DOHH2 (cell line): ENCODE results near the gene RAD51B.

Source experiments
- H3F3A ChIP-seq: fragments of 200-600 bp; sonication (generic), shearing (Covaris generic); 2 replicates; pipeline ENCODE4 v1.6.0; 2016; ENCODE audit warnings: antibody characterized with exemption, mild to moderate bottlenecking; ENCODE audit not compliant: control insufficient read depth, insufficient read depth
- H3K27ac ChIP-seq: fragments of 200-600 bp; sonication (generic); 2 replicates; pipeline ENCODE4 v1.5.1; 2014; ENCODE audit warnings: low read depth, mild to moderate bottlenecking, low read length, moderate library complexity
- H3K27me3 ChIP-seq: fragments of 200-600 bp; sonication (generic); 2 replicates; pipeline ENCODE4 v1.6.1; 2014; ENCODE audit warnings: mild to moderate bottlenecking, low read length, mixed read lengths; ENCODE audit not compliant: control insufficient read depth
- H3K36me3 ChIP-seq: fragments of 200-600 bp; sonication (generic); 2 replicates; pipeline ENCODE4 v1.6.1; 2014; ENCODE audit warnings: mild to moderate bottlenecking, low read length, moderate library complexity, mixed read lengths; ENCODE audit not compliant: control insufficient read depth
- H3K4me1 ChIP-seq: fragments of 200-600 bp; sonication (generic); 2 replicates; pipeline ENCODE4 v1.6.1; 2014; ENCODE audit warnings: mild to moderate bottlenecking, low read length, mixed read lengths; ENCODE audit not compliant: control insufficient read depth
- H3K4me2 ChIP-seq: fragments of 200-600 bp; sonication (generic); 2 replicates; pipeline ENCODE4 v1.6.0; 2014; ENCODE audit warnings: mild to moderate bottlenecking, low read length, moderate library complexity
- H3K4me3 ChIP-seq: fragments of 200-600 bp; sonication (generic); 2 replicates; pipeline ENCODE4 v1.5.1; 2014; ENCODE audit warnings: mild to moderate bottlenecking, low read length, mixed read lengths
- H3K79me2 ChIP-seq: fragments of 200-600 bp; sonication (generic); 2 replicates; pipeline ENCODE4 v1.6.1; 2014; ENCODE audit warnings: mild to moderate bottlenecking, low read length, mixed read lengths; ENCODE audit not compliant: control insufficient read depth
- H3K9me2 ChIP-seq: fragments of 200-600 bp; sonication (generic); replicated peaks from 2 replicates; pipeline ENCODE4 v1.6.1; 2014; ENCODE audit warnings: mild to moderate bottlenecking, low read length, mixed read lengths; ENCODE audit not compliant: control insufficient read depth
- H3K9me3 ChIP-seq: fragments of 200-600 bp; sonication (generic); 2 replicates; pipeline ENCODE4 v1.6.1; 2014; ENCODE audit warnings: antibody characterized with exemption, low read length, mixed read lengths; ENCODE audit not compliant: control insufficient read depth, insufficient read depth
- H4K20me1 ChIP-seq: fragments of 200-600 bp; sonication (generic); 2 replicates; pipeline ENCODE4 v1.6.0; 2014; ENCODE audit warnings: low read depth, mild to moderate bottlenecking, antibody characterized with exemption, low read length, moderate library complexity; ENCODE audit not compliant: control insufficient read depth, insufficient read depth
- EZH2phosphoT487 ChIP-seq: fragments of 200-600 bp; sonication (generic); IDR thresholded peaks from 2 replicates; pipeline ENCODE4 v1.6.1; 2017; ENCODE audit warnings: borderline replicate concordance, mild to moderate bottlenecking, antibody characterized with exemption, low read length, moderate library complexity, mixed read lengths
- TF ChIP-seq, protein P1 (sequence below): fragments of 200-600 bp; sonication (generic); IDR thresholded peaks from one replicate; pipeline ENCODE4 v1.5.1; 2014; ENCODE audit warnings: antibody characterized with exemption, mild to moderate bottlenecking, low read depth, low read length; ENCODE audit not compliant: poor library complexity, severe bottlenecking

The RAD51B gene

GRCh38 chr14:68657300-68658028 lies 837.9 kb downstream of the RAD51B start:
- Histone ChIP-seq H3K27ac (no peak overlapping the region), H3K36me3 (no peaks in the 10 kb centered on the region), H3K79me2 (no peaks in the 10 kb centered on the region), H3F3A (no peaks in the 10 kb centered on the region), H3K9me3 (no peaks in the 10 kb centered on the region), H3K27me3 (no peaks in the 10 kb centered on the region), H3K9me2 (no peaks in the 10 kb centered on the region), H3K4me2 (no peak overlapping the region), H3K4me1 (no peaks in the 10 kb centered on the region), H3K4me3 (no peak overlapping the region), H4K20me1 (no peaks in the 10 kb centered on the region)
- TF ChIP-seq EZH2phosphoT487, result no peak
- TF ChIP-seq, protein P1, sequence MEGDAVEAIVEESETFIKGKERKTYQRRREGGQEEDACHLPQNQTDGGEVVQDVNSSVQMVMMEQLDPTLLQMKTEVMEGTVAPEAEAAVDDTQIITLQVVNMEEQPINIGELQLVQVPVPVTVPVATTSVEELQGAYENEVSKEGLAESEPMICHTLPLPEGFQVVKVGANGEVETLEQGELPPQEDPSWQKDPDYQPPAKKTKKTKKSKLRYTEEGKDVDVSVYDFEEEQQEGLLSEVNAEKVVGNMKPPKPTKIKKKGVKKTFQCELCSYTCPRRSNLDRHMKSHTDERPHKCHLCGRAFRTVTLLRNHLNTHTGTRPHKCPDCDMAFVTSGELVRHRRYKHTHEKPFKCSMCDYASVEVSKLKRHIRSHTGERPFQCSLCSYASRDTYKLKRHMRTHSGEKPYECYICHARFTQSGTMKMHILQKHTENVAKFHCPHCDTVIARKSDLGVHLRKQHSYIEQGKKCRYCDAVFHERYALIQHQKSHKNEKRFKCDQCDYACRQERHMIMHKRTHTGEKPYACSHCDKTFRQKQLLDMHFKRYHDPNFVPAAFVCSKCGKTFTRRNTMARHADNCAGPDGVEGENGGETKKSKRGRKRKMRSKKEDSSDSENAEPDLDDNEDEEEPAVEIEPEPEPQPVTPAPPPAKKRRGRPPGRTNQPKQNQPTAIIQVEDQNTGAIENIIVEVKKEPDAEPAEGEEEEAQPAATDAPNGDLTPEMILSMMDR, result no peak

- no peaks in the 10 kb centered on the region for H3K4me1 ChIP-seq
- H3K79me2 ChIP-seq, result no peaks in the 10 kb centered on the region
- H3K36me3 ChIP-seq, result no peaks in the 10 kb centered on the region
- no peak overlapping the region for H3K27ac ChIP-seq
- no peaks in the 10 kb centered on the region for H4K20me1 ChIP-seq
- no peak overlapping the region for H3K4me2 ChIP-seq
- no peaks in the 10 kb centered on the region for H3K27me3 ChIP-seq
- H3K4me3 ChIP-seq, result no peak overlapping the region
- TF ChIP-seq, protein P1, result no peak
- no peaks in the 10 kb centered on the region for H3K9me3 ChIP-seq
- H3F3A ChIP-seq, result no peaks in the 10 kb centered on the region
- H3K9me2 ChIP-seq, result no peaks in the 10 kb centered on the region
These were observed 838.5 kb downstream of the RAD51B start for GRCh38 chr14:68658029-68658509.

GRCh38 chr14:68658943-68659931 lies 839.7 kb downstream of the RAD51B start:
- H4K20me1 ChIP-seq, result no peaks in the 10 kb centered on the region
- H3K27me3 ChIP-seq, result no peaks in the 10 kb centered on the region
- no peak overlapping the region for H3K27ac ChIP-seq
- H3K79me2 ChIP-seq, result no peaks in the 10 kb centered on the region
- H3F3A ChIP-seq, result no peaks in the 10 kb centered on the region
- H3K4me1 ChIP-seq, result no peaks in the 10 kb centered on the region
- no peaks in the 10 kb centered on the region for H3K36me3 ChIP-seq
- H3K9me2 ChIP-seq, result no peaks in the 10 kb centered on the region
- TF ChIP-seq, protein P1, result no peak
- no peak for TF ChIP-seq EZH2phosphoT487
- H3K4me3 ChIP-seq, result no peak overlapping the region
- no peak overlapping the region for H3K4me2 ChIP-seq
- H3K9me3 ChIP-seq, result no peaks in the 10 kb centered on the region
